ENCODE data around the gene LINC00305. TPM values are rescaled to one million over a fixed set of nuclear protein-coding genes. Genes with fewer than 3 reads are reported as not detected.

The LINC00305 gene
- polyA plus RNA-seq, 1 donor from 2014 or later, result not detected

GRCh38 chr18:64037812-64038414, 111.0 kb downstream of the LINC00305 start:
- TF ChIP-seq CTCF (IDR thresholded peaks at IDR 0.05; ENCODE audit: poor library complexity, severe bottlenecking) (peak; percentile 85), RAD21 (conservative IDR thresholded peaks at IDR 0.05) (peak; percentile 88), EZH2 (IDR thresholded peaks at IDR 0.05; ENCODE audit: borderline replicate concordance, insufficient read depth, low read length, poor library complexity, severe bottlenecking) (no peak), EP300 (conservative IDR thresholded peaks at IDR 0.05; ENCODE audit: poor library complexity, severe bottlenecking) (no peak), POLR2AphosphoS5 (IDR thresholded peaks at IDR 0.05) (no peak), REST (IDR thresholded peaks at IDR 0.05; ENCODE audit: borderline replicate concordance) (no peak), SMC3 (conservative IDR thresholded peaks at IDR 0.05; ENCODE audit: poor library complexity) (peak; percentile 89), MXI1 (conservative IDR thresholded peaks at IDR 0.05; ENCODE audit: poor library complexity, severe bottlenecking) (no peak)
- Histone ChIP-seq H3F3A (ENCODE audit: insufficient read depth, low read length, poor library complexity, severe bottlenecking) (no peaks in the 10 kb centered on the region), H3K36me3 (ENCODE audit: insufficient read depth, low read length) (no peaks in the 10 kb centered on the region), H3K4me2 (ENCODE audit: low read length) (no peak overlapping the region), H3K27me3 (ENCODE audit: insufficient read depth, low read depth, low read length) (no peaks in the 10 kb centered on the region), H3K9ac (ENCODE audit: low read length) (no peak overlapping the region), H3K27ac (ENCODE audit: low read length) (no peak overlapping the region), H2AFZ (ENCODE audit: low read depth, low read length) (no peak overlapping the region), H3K9me2 (ENCODE audit: insufficient read depth, low read length) (no peaks in the 10 kb centered on the region), H3K79me2 (replicated peaks; ENCODE audit: insufficient read depth, low read length) (no peaks in the 10 kb centered on the region), H3K9me3 (ENCODE audit: low read length) (no peaks in the 10 kb centered on the region), H3K4me3 (ENCODE audit: low read length) (no peak overlapping the region), H4K20me1 (ENCODE audit: insufficient read depth) (no peaks in the 10 kb centered on the region)

- H3K27me3 ChIP-seq (ENCODE audit: insufficient read depth, low read depth, low read length), result no peaks in the 10 kb centered on the region
- no peak overlapping the region for H3K4me2 ChIP-seq (ENCODE audit: low read length)
- H2AFZ ChIP-seq (ENCODE audit: low read depth, low read length), result no peak overlapping the region
- H3K36me3 ChIP-seq (ENCODE audit: insufficient read depth, low read length), result no peaks in the 10 kb centered on the region
- H3K9me3 ChIP-seq (ENCODE audit: low read length), result no peaks in the 10 kb centered on the region
- no peak overlapping the region for H3K9ac ChIP-seq (ENCODE audit: low read length)
- no peak overlapping the region for H3K4me3 ChIP-seq (ENCODE audit: low read length)
- no peaks in the 10 kb centered on the region for H3K79me2 ChIP-seq (replicated peaks; ENCODE audit: insufficient read depth, low read length)
- H3K9me2 ChIP-seq (ENCODE audit: insufficient read depth, low read length), result no peaks in the 10 kb centered on the region
- H3K27ac ChIP-seq (ENCODE audit: low read length), result no peak overlapping the region
- H3F3A ChIP-seq (ENCODE audit: insufficient read depth, low read length, poor library complexity, severe bottlenecking), result no peaks in the 10 kb centered on the region
- TF ChIP-seq SMC3 (conservative IDR thresholded peaks at IDR 0.05; ENCODE audit: poor library complexity) (no peak), CTCF (IDR thresholded peaks at IDR 0.05; ENCODE audit: poor library complexity, severe bottlenecking) (no peak), POLR2AphosphoS5 (IDR thresholded peaks at IDR 0.05) (no peak), MXI1 (conservative IDR thresholded peaks at IDR 0.05; ENCODE audit: poor library complexity, severe bottlenecking) (no peak), EZH2 (IDR thresholded peaks at IDR 0.05; ENCODE audit: borderline replicate concordance, insufficient read depth, low read length, poor library complexity, severe bottlenecking) (no peak)
- H4K20me1 ChIP-seq (ENCODE audit: insufficient read depth), result no peaks in the 10 kb centered on the region
These were observed 116.6 kb downstream of the LINC00305 start for GRCh38 chr18:64032312-64032711.
